HCT116 (cell line): ENCODE data around the gene SH3TC1.

Experiments used
- ELF1 ChIP-seq: IDR thresholded peaks from 2 replicates; pipeline ENCODE4 v1.6.1; 2012; ENCODE audit warnings: low read depth, borderline replicate concordance
- EZH2 ChIP-seq: fragments of 200-600 bp; sonication (generic); IDR thresholded peaks from 2 replicates; pipeline ENCODE4 v1.6.1; 2017; ENCODE audit warnings: antibody characterized with exemption, mixed run types
- EZH2phosphoT487 ChIP-seq: fragments of 200-600 bp; IDR thresholded peaks from 2 replicates; pipeline ENCODE4 v1.6.1; 2018; ENCODE audit warnings: antibody characterized with exemption, borderline replicate concordance
- JUND ChIP-seq: IDR thresholded peaks from 2 replicates; pipeline ENCODE4 v1.6.1; 2012
- POLR2A ChIP-seq: IDR thresholded peaks from 2 replicates; pipeline ENCODE4 v1.7.0; 2011; ENCODE audit warnings: borderline replicate concordance; ENCODE audit not compliant: insufficient read depth, insufficient read length; ENCODE audit errors: extremely low read depth
- ZFX ChIP-seq: fragments of 450-650 bp; IDR thresholded peaks from 2 replicates; pipeline ENCODE4 v1.6.1; 2017
- TF ChIP-seq, protein P1 (sequence below), 3 experiments: fragments of 200-600 bp in 1 of 3; sonication (generic) in 1 of 3; IDR thresholded peaks in 2 of 3; conservative IDR thresholded peaks in 1 of 3; 2 replicates each; pipeline ENCODE4 v1.5.1; 2012 to 2017; ENCODE audit warnings: low read depth in 2 of 3, low read length in 2 of 3, antibody characterized with exemption in 1 of 3, borderline replicate concordance in 1 of 3, control low read depth in 1 of 3, mild to moderate bottlenecking in 1 of 3, mixed read lengths in 1 of 3, mixed run types in 1 of 3, moderate library complexity in 1 of 3; ENCODE audit not compliant: insufficient read depth in 1 of 3
- TF ChIP-seq, protein P2 (sequence below): IDR thresholded peaks from 2 replicates; pipeline ENCODE4 v1.6.1; 2012

DNA sequence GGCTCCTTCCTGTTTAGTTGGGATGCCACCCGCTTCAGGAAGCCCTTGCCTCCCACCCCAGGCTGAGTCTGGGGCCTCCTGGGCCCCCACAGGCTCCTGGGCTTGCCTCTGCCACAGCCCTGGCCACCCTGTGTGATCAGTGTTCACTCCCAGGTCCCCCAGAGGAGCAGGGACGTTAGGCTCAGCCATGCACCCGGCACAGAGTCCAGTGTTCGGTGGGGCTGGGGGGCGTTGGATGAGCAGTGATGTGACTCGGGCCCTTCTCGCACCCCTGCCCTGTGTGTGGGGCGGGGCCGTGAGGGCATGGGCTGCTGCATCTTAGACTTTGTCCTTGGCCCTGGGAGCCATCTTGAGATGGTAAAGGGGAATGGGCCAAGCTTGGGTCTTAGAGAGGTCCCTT lies 40.6 kb downstream of the SH3TC1 start:
- TF ChIP-seq, protein P1, sequence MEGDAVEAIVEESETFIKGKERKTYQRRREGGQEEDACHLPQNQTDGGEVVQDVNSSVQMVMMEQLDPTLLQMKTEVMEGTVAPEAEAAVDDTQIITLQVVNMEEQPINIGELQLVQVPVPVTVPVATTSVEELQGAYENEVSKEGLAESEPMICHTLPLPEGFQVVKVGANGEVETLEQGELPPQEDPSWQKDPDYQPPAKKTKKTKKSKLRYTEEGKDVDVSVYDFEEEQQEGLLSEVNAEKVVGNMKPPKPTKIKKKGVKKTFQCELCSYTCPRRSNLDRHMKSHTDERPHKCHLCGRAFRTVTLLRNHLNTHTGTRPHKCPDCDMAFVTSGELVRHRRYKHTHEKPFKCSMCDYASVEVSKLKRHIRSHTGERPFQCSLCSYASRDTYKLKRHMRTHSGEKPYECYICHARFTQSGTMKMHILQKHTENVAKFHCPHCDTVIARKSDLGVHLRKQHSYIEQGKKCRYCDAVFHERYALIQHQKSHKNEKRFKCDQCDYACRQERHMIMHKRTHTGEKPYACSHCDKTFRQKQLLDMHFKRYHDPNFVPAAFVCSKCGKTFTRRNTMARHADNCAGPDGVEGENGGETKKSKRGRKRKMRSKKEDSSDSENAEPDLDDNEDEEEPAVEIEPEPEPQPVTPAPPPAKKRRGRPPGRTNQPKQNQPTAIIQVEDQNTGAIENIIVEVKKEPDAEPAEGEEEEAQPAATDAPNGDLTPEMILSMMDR (IDR thresholded peaks at IDR 0.05 in 2 of 3, conservative IDR thresholded peaks at IDR 0.05 in 1 of 3; ENCODE audit: borderline replicate concordance in 1 of 3, insufficient read depth in 1 of 3, low read depth in 2 of 3, low read length in 2 of 3): no peak
- TF ChIP-seq EZH2 (no peak), JUND (no peak), POLR2A (no peak), EZH2phosphoT487 (no peak), ELF1 (no peak), ZFX (no peak)
- TF ChIP-seq, protein P2, sequence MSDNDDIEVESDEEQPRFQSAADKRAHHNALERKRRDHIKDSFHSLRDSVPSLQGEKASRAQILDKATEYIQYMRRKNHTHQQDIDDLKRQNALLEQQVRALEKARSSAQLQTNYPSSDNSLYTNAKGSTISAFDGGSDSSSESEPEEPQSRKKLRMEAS: no peak
